ENCODE measurements around the gene MANSC1.
"Not testable (repeated sequence)": the region's sequence is repeated elsewhere in the genome, so short reads cannot be mapped to it uniquely, and the experiment has no call there.

Gene MANSC1

DNA sequence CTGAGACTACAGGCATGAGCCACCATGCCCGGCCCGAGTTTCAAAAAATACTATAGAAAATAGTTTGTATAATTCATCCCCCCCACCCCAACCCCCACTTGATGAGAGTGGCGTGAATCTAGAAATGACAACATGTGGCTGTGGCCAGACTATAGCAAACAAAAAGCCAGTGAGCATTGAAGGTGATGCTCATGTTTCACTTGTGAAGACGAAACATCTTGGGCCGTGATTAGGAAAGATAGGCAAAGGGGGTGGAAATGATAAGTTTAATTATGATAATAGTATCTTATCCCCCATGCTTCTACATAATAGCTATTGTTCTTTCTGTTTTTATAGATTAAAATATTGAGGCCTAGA is 15.4 kb upstream of the MANSC1 start:
- no peak for DNase-seq

DNA sequence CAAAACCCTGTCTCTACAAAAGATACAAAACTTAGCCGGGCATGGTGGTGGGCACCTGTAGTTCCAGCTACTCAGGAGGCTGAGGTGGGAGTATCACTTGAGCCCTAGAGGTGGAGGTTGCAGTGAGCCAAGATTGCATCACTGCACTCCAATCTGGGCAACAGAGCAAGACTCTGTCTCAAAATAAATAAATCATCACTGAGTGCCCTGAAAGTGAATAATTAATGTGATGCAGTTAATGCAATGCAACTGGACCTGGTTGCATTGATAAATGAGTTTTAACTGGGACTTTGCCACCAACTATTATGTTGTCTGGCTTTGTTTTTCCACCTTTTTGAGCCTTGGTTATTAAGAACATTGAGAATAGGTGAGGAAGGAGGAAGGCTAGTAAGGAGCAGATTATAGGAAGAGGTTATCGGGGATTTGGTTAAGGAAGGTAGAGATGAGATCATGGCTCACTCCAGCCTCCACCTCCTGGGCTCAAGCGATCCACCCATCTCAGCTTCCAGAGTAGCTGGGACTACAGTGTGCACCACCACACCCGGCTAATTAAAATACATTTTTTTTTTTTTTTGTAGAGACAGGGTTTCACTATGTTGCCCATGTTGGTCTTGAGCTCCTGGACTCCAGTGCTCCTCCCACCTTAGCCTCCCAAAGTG is 14.9 kb upstream of the MANSC1 start:
- DNase-seq = no peak

DNA sequence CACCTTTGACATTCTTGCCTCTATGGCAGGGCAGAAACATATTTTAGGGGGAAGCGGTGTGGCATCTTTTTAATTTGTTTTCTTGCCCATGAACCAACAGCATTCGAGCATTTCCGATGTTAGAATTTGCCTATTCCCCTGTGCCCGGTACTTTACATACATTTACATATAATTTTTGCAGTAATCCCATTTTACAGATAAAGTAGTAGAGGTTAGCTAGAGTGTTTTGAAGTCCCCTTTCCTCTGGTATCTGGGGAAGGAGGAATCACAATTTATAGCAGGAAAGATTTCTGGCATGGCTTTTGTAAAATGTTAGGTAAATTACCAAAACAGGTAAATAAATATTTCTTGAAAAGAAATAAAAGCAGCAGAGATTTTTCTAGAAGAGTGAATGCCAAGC is 8.5 kb upstream of the MANSC1 start:
- no peak for DNase-seq

DNA sequence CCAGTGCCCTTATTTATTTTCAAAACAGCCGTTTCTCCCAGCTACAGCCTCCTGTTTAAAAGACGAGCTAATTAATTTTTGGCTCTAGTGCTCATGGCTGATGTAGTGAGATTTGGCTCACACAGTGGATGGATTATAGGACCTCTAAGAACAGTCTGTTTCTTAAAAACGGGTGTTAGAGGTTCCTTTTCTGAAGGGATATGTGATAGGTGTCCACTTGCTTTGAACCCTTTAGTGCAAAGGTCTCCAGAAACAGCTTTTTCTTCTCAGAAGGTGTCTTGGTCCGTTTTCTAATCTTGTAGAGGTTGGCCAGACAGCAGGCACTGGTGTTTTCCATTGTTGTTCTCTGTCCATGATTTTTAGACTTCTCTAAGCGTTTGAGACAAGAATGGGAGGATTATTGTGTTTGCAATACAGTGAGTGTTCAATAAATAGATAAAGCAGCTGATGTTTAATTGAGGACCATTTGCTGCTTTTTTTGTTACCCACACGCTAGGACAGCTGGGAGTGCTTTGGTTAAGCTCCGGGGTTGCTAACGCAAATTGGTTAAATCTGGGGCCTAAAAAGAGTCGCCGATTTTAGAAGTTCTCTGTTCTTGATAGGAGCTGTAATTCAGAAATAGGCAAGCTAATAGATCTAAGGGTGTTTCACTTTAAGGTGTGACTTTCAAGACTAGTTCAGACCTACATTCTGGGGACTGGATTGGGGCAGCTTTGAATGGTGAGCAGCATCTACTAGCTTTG is 7.8 kb upstream of the MANSC1 start:
- DNase-seq = no peak

DNA sequence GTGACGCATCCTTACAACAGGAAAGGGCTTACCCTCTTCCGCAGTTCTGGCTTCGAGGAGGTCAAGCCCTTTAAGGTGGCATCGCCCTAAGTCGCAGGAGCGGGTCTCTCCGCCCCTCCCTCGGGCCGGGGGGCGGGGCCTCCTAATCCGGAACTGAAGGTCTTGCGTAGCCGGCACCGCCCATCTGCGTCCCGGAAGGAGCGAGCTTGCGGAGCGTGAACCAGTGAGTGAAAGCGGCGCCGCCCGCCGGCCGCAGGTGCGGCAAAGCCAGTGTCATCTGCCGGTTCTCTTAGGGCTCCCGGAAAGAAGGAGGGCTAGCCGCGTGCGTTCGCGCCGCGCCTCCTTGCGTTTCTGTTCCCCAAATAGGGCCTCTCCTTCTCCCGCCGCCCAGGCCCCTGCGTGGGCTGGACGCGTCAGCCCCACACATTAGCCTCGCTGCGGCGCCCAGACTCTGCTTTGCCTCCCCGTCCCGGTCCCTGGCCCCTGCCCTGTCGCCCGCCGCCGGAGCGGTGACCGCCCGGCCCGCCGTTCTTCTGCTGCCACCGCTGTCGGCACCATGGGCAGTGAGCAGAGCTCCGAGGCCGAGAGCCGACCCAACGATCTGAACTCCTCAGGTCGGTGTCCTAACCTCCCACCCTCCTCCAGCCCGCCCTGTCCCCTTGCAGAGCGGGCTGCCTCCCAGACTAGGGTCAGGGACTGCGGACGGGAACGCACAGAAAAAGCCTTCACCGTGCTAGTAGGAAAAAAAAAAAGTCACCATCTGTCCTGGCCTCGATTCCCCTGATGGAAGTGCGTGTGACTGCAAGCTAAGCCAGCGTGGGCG is 7.1 kb upstream of the MANSC1 start, which contains the start of gene BORCS5:
BORCS5 (plus strand) TSS at position 183 of the 823 bp plus-strand sequence; CDS start at position 557, 374 bp downstream.
- DNase-seq = peak; percentile 79

DNA sequence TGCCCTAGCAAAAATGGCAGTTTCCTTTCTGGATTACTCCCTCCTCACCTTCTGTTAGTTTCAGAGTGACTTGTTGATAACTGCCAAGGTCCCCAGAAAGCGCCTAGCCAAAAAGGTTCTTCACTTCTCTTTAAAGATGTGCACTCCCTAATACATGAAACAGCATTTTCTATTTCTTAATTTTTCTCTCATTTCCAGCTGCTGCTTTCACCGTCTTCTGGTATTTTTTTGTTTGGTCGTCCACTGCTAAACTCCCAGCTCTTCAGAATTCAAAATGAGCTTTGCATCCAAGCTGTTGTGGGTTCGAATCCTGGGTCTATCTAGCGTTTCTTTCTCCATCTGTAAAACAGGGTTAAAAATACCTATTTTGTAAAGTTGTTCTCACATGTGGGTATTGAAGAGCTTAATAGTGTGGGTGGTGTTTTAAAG is 6.4 kb upstream of the MANSC1 start:
- DNase-seq = no peak

- DNase-seq = no peak
Observed at GRCh38 chr12:12353807-12354206, 3.8 kb upstream of the MANSC1 start.

- DNase-seq = no peak
Observed at GRCh38 chr12:12353276-12353675, 3.2 kb upstream of the MANSC1 start.

DNA sequence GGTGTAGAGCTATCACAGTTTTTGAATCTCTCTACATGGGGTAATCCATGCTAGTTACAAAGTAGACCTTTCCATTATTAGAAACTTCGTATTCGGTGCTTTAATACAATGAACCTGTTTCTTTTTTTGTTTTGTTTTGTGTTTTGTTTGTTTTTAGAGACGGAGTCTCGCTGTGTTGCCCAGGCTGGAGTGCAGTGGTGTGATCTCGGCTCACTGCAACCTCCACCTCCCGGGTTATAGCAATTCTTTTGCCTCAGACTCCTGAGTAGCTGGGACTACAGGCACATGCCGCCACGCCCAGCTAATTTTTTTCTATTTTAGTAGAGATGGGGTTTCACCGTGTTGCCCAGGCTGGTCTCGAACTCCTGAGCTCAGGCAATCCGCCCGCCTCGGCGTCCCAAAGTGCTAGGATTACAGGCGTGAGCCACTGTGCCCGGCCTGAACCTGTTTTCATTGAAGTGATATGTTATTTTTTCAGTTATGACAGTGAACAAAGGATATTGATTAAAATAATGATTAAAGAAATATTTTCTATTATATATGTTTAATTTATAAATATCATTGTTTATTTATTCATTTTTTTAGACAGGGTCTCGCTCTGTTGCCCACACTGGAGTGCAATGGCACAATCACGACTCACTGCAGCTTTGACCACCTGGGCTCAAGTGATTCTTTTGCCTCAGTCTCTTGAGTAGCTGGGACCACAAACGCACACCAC is 1.6 kb upstream of the MANSC1 start:
- DNase-seq = not testable (repeated sequence)

GRCh38 chr12:12350868-12351463 is 924 bp upstream of the MANSC1 start:
- no peak for DNase-seq

GRCh38 chr12:12338527-12339168 is 11.4 kb downstream of the MANSC1 start:
- DNase-seq = no peak

GRCh38 chr12:12336511-12336910 is 13.5 kb downstream of the MANSC1 start:
- DNase-seq = no peak

DNA sequence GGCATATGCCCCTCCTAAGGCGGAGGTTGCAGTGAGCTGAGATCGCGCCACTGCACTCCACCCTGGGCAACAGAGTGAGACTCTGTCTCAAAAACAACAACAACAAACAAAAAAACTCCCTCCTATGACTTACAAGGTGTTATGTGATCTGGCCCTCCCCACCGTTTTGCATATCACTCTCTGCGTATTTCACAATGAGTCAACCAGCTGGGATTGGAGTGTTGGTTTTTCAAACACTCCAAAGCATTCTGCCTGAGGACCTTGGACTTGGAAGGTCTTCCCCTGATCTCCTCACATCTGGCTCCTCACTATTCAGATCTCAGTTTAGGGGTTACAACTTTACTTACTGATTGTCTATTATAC is 14.0 kb downstream of the MANSC1 start:
- DNase-seq = no peak

GRCh38 chr12:12334367-12335040 is 15.5 kb downstream of the MANSC1 start:
- no peak for DNase-seq

DNA sequence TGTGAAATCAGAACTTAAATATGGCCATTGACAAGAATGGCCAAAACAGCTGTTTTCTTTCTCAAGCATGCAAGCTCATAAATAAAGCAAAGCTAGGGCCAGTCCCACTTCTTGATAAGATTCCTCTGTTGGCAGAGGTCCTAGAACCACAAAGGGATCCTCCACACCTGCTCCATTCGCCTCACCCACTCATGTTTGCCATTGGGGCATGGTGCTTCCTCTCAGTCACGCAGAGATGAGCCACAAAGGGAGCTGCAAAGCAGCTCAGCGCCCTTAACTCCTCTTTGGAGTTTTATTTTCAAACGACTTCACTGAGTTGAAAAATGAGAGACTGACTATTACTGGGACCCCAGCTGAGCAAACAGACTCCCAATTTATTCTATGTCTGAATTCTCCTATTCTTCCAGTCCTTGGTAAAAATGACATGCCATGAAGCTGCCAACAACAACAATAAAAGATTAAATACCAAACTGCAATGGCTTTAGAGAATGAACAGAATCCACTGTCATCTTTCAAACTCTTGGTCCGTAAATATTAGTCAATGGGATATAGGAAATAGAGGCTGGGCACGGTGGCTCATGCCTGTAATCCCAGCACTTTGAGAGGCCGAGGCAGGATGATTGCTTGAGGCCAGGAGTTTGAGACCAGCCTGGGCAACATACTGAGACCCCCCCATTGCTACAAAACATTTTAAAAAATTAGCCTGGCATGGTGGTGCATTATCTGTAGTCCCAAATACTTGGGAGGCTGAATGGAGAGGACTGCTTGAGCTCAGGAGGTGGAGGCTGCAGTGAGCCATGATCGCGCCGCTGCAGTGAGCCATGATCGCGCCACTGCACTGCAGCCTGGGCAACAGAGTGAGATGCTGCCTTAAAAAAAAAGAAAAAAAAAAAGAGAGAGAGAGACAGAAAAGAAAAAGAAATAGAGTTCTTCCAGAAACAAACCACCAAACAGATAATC is 16.4 kb downstream of the MANSC1 start:
- DNase-seq = peak; percentile 70

GRCh38 chr12:12331896-12332295 is 18.1 kb downstream of the MANSC1 start:
- DNase-seq = no peak

GRCh38 chr12:12331244-12331771 is 18.7 kb downstream of the MANSC1 start:
- no peak for DNase-seq

GRCh38 chr12:12327802-12328201 is 22.2 kb downstream of the MANSC1 start:
- peak; percentile 40 for DNase-seq

DNA sequence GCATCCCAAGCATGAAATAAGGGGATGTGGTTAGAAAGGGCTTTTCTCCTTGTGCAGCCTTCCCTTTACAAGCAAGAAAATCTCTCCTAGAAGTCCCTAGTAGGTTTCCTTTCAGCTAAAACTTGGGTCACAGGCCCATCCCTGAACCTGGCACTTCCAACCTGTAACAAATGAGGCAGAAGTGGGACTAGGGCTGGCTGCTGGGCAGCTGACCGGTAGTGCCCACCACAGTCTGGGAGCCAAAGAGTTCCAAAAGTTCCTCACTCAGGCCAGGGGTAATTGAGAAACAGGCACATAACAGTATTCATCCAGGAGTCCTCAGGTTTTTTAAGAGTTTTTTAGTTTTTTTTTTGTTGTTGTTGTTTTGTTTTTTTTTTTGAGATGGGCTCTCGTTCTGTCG is 23.8 kb downstream of the MANSC1 start:
- DNase-seq = no peak

- DNase-seq = no peak
Observed at GRCh38 chr12:12323591-12323990, 26.5 kb downstream of the MANSC1 start.

All from NCI-H2081 treated with DMSO at 0.1 percent for 48 hours (cell line).